ENCODE data around the gene CCNK.

CCNK gene

DNA sequence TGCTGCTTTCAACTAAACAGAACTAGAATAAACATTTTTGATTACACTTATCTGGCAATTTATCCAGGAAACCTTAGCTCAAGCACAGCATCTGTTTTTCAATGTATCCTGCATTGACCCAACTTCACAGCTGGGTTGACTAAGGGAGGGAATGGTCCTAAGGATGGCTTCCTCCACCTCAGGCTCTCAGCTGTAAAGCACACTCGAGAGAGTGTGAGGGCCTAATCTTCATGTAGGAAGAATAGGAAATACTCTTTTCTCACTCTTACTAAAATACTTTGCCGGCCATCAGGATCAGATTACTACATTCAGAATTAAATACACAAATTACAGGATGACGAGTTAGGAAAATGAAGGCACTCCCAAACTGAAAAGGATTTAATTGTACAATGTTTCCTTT is 7.8 kb upstream of the CCNK start:
- no peak overlapping the region for H3K56ac ChIP-seq (ENCODE audit: low read length)
- WGBS (ENCODE audit: extremely low coverage, insufficient coverage, low lambda C conversion rate): no CpG with 5 or more reads among the region's 3 CpGs
- peaks cover 25% of the 10 kb centered on the region for H3K79me1 ChIP-seq (ENCODE audit: low read length)
- H2BK15ac ChIP-seq (replicated peaks; ENCODE audit: low read depth): no peak overlapping the region
- H3K27ac ChIP-seq (ENCODE audit: low read depth, low read length): no peak overlapping the region
- no peak overlapping the region for H3K4me2 ChIP-seq (ENCODE audit: low read length)
- H3K9ac ChIP-seq (ENCODE audit: low read length): no peak overlapping the region
- no peaks in the 10 kb centered on the region for H3K36me3 ChIP-seq (ENCODE audit: control insufficient read depth, insufficient read depth, low read length)
- H3K4ac ChIP-seq (ENCODE audit: low read depth, low read length): no peak overlapping the region
- no peak overlapping the region for H4K8ac ChIP-seq (ENCODE audit: low read depth, low read length)
- H3K18ac ChIP-seq (ENCODE audit: low read length): no peak overlapping the region
- H3K27me3 ChIP-seq (ENCODE audit: insufficient read depth, low read length, poor library complexity): no peaks in the 10 kb centered on the region
- no peak overlapping the region for H3K4me3 ChIP-seq (ENCODE audit: low read length)
- peaks cover 69% of the 10 kb centered on the region for H3K79me2 ChIP-seq (ENCODE audit: control insufficient read depth, insufficient read depth, low read length)
- DNase-seq: no peak
- H3K23ac ChIP-seq (ENCODE audit: low read length): no peak overlapping the region
- H2BK5ac ChIP-seq (ENCODE audit: low read length): no peak overlapping the region
- no peak overlapping the region for H2AK5ac ChIP-seq (ENCODE audit: low read length)
- H3K4me1 ChIP-seq (ENCODE audit: control insufficient read depth, low read depth, low read length): peaks cover 4% of the 10 kb centered on the region
- H2BK120ac ChIP-seq (ENCODE audit: low read depth, low read length): no peak overlapping the region
- no peak overlapping the region for H4K5ac ChIP-seq (ENCODE audit: low read length)

DNA sequence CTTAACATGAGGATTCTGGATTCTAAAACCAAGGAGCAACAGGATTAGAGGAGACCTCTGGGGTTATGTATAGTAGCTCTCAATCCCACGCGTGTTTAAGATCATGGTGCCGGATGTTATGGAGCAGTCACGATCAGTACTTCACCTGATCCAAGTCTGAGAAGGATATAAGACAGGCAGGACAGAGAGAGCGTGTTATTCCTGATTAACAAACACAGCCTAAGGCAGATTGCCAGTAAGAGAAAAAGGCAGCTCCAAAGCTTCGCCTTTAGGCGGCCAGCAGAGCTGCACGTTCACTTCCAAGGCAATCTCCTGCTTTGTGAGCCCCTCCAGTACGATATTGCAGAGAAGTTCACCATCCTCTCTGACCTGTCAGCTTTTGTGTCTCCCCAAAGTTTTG is 6.0 kb upstream of the CCNK start:
- Histone ChIP-seq H3K79me1 (ENCODE audit: low read length) (peaks cover 20% of the 10 kb centered on the region), H3K4ac (ENCODE audit: low read depth, low read length) (no peak overlapping the region), H3K27ac (ENCODE audit: low read depth, low read length) (no peak overlapping the region), H3K9ac (ENCODE audit: low read length) (peak overlapping the region; percentile 6), H2AK5ac (ENCODE audit: low read length) (no peak overlapping the region), H2BK15ac (replicated peaks; ENCODE audit: low read depth) (no peak overlapping the region), H3K4me3 (ENCODE audit: low read length) (no peak overlapping the region), H3K18ac (ENCODE audit: low read length) (no peak overlapping the region), H3K79me2 (ENCODE audit: control insufficient read depth, insufficient read depth, low read length) (peaks cover 68% of the 10 kb centered on the region), H3K4me1 (ENCODE audit: control insufficient read depth, low read depth, low read length) (peaks cover 4% of the 10 kb centered on the region), H3K27me3 (ENCODE audit: insufficient read depth, low read length, poor library complexity) (no peaks in the 10 kb centered on the region), H4K8ac (ENCODE audit: low read depth, low read length) (no peak overlapping the region), H2BK5ac (ENCODE audit: low read length) (no peak overlapping the region), H3K23ac (ENCODE audit: low read length) (no peak overlapping the region), H3K36me3 (ENCODE audit: control insufficient read depth, insufficient read depth, low read length) (no peaks in the 10 kb centered on the region), H3K56ac (ENCODE audit: low read length) (peak overlapping the region; percentile 51), H3K4me2 (ENCODE audit: low read length) (no peak overlapping the region), H4K5ac (ENCODE audit: low read length) (no peak overlapping the region), H2BK120ac (ENCODE audit: low read depth, low read length) (no peak overlapping the region)
- DNase-seq: peak; percentile 48
- WGBS (ENCODE audit: extremely low coverage, insufficient coverage, low lambda C conversion rate): no CpG with 5 or more reads among the region's 9 CpGs

- Histone ChIP-seq H3K4me2 (ENCODE audit: low read length) (no peak overlapping the region), H2AK5ac (ENCODE audit: low read length) (no peak overlapping the region), H3K4me1 (ENCODE audit: control insufficient read depth, low read depth, low read length) (peaks cover 4% of the 10 kb centered on the region), H3K23ac (ENCODE audit: low read length) (no peak overlapping the region), H3K79me2 (ENCODE audit: control insufficient read depth, insufficient read depth, low read length) (peaks cover 64% of the 10 kb centered on the region), H3K36me3 (ENCODE audit: control insufficient read depth, insufficient read depth, low read length) (no peaks in the 10 kb centered on the region), H3K4ac (ENCODE audit: low read depth, low read length) (no peak overlapping the region), H2BK5ac (ENCODE audit: low read length) (no peak overlapping the region), H4K5ac (ENCODE audit: low read length) (no peak overlapping the region), H3K79me1 (ENCODE audit: low read length) (peaks cover 20% of the 10 kb centered on the region), H4K8ac (ENCODE audit: low read depth, low read length) (no peak overlapping the region), H3K4me3 (ENCODE audit: low read length) (no peak overlapping the region), H3K27ac (ENCODE audit: low read depth, low read length) (no peak overlapping the region), H2BK120ac (ENCODE audit: low read depth, low read length) (no peak overlapping the region), H2BK15ac (replicated peaks; ENCODE audit: low read depth) (no peak overlapping the region), H3K27me3 (ENCODE audit: insufficient read depth, low read length, poor library complexity) (no peaks in the 10 kb centered on the region), H3K9ac (ENCODE audit: low read length) (no peak overlapping the region), H3K18ac (ENCODE audit: low read length) (no peak overlapping the region), H3K56ac (ENCODE audit: low read length) (no peak overlapping the region)
- DNase-seq: peak; percentile 36
- WGBS (ENCODE audit: extremely low coverage, insufficient coverage, low lambda C conversion rate): no CpG with 5 or more reads among the region's 2 CpGs
Measured at GRCh38 chr14:99475660-99476059, 5.5 kb upstream of the CCNK start.

GRCh38 chr14:99476864-99477263 is 4.3 kb upstream of the CCNK start:
- peaks cover 60% of the 10 kb centered on the region for H3K79me2 ChIP-seq (ENCODE audit: control insufficient read depth, insufficient read depth, low read length)
- no peak overlapping the region for H3K4ac ChIP-seq (ENCODE audit: low read depth, low read length)
- no peak overlapping the region for H4K8ac ChIP-seq (ENCODE audit: low read depth, low read length)
- H3K9ac ChIP-seq (ENCODE audit: low read length): no peak overlapping the region
- H2BK15ac ChIP-seq (replicated peaks; ENCODE audit: low read depth): no peak overlapping the region
- H3K79me1 ChIP-seq (ENCODE audit: low read length): peaks cover 18% of the 10 kb centered on the region
- H3K56ac ChIP-seq (ENCODE audit: low read length): no peak overlapping the region
- H3K18ac ChIP-seq (ENCODE audit: low read length): no peak overlapping the region
- no peak overlapping the region for H2AK5ac ChIP-seq (ENCODE audit: low read length)
- H4K5ac ChIP-seq (ENCODE audit: low read length): no peak overlapping the region
- H2BK5ac ChIP-seq (ENCODE audit: low read length): no peak overlapping the region
- no peak overlapping the region for H3K27ac ChIP-seq (ENCODE audit: low read depth, low read length)
- no peak overlapping the region for H3K4me2 ChIP-seq (ENCODE audit: low read length)
- no peaks in the 10 kb centered on the region for H3K36me3 ChIP-seq (ENCODE audit: control insufficient read depth, insufficient read depth, low read length)
- peaks cover 4% of the 10 kb centered on the region for H3K4me1 ChIP-seq (ENCODE audit: control insufficient read depth, low read depth, low read length)
- no peak overlapping the region for H3K23ac ChIP-seq (ENCODE audit: low read length)
- no peak for DNase-seq
- no CpG with 5 or more reads among the region's 1 CpG for WGBS (ENCODE audit: extremely low coverage, insufficient coverage, low lambda C conversion rate)
- H2BK120ac ChIP-seq (ENCODE audit: low read depth, low read length): no peak overlapping the region
- no peaks in the 10 kb centered on the region for H3K27me3 ChIP-seq (ENCODE audit: insufficient read depth, low read length, poor library complexity)
- no peak overlapping the region for H3K4me3 ChIP-seq (ENCODE audit: low read length)

DNA sequence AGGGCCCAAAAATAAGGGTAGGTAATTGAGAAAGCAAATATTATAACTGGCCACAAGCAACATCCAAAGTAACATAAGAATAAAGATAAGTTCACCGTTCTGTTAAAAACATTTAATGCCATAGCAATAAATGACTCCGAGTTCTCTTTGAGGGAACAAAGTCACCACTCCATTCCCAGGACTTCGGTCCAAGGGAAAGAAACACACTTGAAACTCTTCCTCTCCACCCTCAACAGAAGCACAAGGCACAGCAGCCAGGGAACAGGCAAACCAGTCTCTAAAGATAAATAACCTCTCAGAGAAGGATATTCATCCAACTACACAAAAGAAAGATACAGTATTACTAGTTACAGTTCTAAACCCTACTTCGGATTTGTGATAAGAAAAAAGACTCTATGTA is 3.1 kb upstream of the CCNK start:
- no peak overlapping the region for H2BK120ac ChIP-seq (ENCODE audit: low read depth, low read length)
- DNase-seq: no peak
- no peak overlapping the region for H2BK5ac ChIP-seq (ENCODE audit: low read length)
- H3K56ac ChIP-seq (ENCODE audit: low read length): no peak overlapping the region
- H3K23ac ChIP-seq (ENCODE audit: low read length): no peak overlapping the region
- H3K4me2 ChIP-seq (ENCODE audit: low read length): no peak overlapping the region
- H3K9ac ChIP-seq (ENCODE audit: low read length): no peak overlapping the region
- H3K27me3 ChIP-seq (ENCODE audit: insufficient read depth, low read length, poor library complexity): no peaks in the 10 kb centered on the region
- H2BK15ac ChIP-seq (replicated peaks; ENCODE audit: low read depth): no peak overlapping the region
- H3K4ac ChIP-seq (ENCODE audit: low read depth, low read length): no peak overlapping the region
- peaks cover 4% of the 10 kb centered on the region for H3K4me1 ChIP-seq (ENCODE audit: control insufficient read depth, low read depth, low read length)
- H3K18ac ChIP-seq (ENCODE audit: low read length): no peak overlapping the region
- no peak overlapping the region for H3K4me3 ChIP-seq (ENCODE audit: low read length)
- WGBS (ENCODE audit: extremely low coverage, insufficient coverage, low lambda C conversion rate): no CpG with 5 or more reads among the region's 4 CpGs
- no peaks in the 10 kb centered on the region for H3K36me3 ChIP-seq (ENCODE audit: control insufficient read depth, insufficient read depth, low read length)
- no peak overlapping the region for H3K27ac ChIP-seq (ENCODE audit: low read depth, low read length)
- H3K79me2 ChIP-seq (ENCODE audit: control insufficient read depth, insufficient read depth, low read length): peaks cover 64% of the 10 kb centered on the region
- no peak overlapping the region for H4K8ac ChIP-seq (ENCODE audit: low read depth, low read length)
- H2AK5ac ChIP-seq (ENCODE audit: low read length): no peak overlapping the region
- peaks cover 17% of the 10 kb centered on the region for H3K79me1 ChIP-seq (ENCODE audit: low read length)
- no peak overlapping the region for H4K5ac ChIP-seq (ENCODE audit: low read length)

DNA sequence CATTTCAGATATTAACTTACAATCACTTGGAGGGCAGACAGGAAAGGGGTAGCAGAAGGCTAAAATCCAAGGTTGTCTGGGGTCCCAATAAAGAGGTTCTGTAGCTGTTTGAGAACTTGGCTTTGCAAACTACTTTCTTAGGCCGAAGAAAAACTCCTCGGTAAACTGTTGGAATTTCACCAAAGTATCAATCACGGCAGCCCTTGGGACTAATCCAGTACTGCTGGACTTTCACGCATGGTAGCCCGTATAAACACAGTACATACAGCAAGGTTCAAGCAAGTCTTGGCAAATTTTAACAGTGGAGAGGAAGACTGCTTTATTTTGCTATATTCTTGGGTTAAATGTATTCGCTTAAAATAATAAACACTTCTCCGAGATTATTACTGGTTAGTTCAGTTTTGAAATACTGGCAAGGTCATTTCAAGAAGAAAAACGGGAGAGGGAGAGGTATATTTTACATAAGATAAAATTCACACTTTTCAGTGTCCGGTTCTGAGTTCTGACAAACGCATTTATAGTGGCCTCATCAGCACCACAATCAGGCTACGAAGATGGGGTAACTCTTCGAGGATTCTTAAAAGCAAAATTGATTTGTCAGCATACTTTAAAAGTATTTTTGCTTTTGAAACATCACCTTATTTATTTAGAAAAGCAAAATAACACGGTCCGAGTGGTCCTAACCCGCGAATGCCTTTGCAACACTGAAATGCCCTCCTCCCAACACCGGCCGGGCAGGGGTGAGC is 1.9 kb upstream of the CCNK start:
- Histone ChIP-seq H2BK15ac (replicated peaks; ENCODE audit: low read depth) (no peak overlapping the region), H3K27ac (ENCODE audit: low read depth, low read length) (no peak overlapping the region), H3K23ac (ENCODE audit: low read length) (no peak overlapping the region), H4K5ac (ENCODE audit: low read length) (no peak overlapping the region), H3K4me1 (ENCODE audit: control insufficient read depth, low read depth, low read length) (peaks cover 4% of the 10 kb centered on the region), H3K18ac (ENCODE audit: low read length) (no peak overlapping the region), H3K56ac (ENCODE audit: low read length) (peak overlapping the region; percentile 95), H3K4me3 (ENCODE audit: low read length) (peak overlapping the region; percentile 82), H4K8ac (ENCODE audit: low read depth, low read length) (no peak overlapping the region), H3K27me3 (ENCODE audit: insufficient read depth, low read length, poor library complexity) (no peaks in the 10 kb centered on the region), H2AK5ac (ENCODE audit: low read length) (no peak overlapping the region), H2BK5ac (ENCODE audit: low read length) (no peak overlapping the region), H3K79me2 (ENCODE audit: control insufficient read depth, insufficient read depth, low read length) (peaks cover 67% of the 10 kb centered on the region), H3K9ac (ENCODE audit: low read length) (peak overlapping the region; percentile 84), H2BK120ac (ENCODE audit: low read depth, low read length) (no peak overlapping the region), H3K4me2 (ENCODE audit: low read length) (peak overlapping the region; percentile 63), H3K4ac (ENCODE audit: low read depth, low read length) (no peak overlapping the region), H3K79me1 (ENCODE audit: low read length) (peaks cover 15% of the 10 kb centered on the region), H3K36me3 (ENCODE audit: control insufficient read depth, insufficient read depth, low read length) (no peaks in the 10 kb centered on the region)
- no peak for DNase-seq
- no CpG with 5 or more reads among the region's 18 CpGs for WGBS (ENCODE audit: extremely low coverage, insufficient coverage, low lambda C conversion rate)

Measured in mesendoderm (in vitro differentiated cells).